ENCODE results near the gene ATP6V0A4. TPM values are rescaled to one million over a fixed set of nuclear protein-coding genes. Genes with fewer than 3 reads are reported as not detected.
"Not testable (repeated sequence)": the region's sequence is repeated elsewhere in the genome, so short reads cannot be mapped to it uniquely, and the experiment has no call there.

ATP6V0A4 gene
- polyA plus RNA-seq, 1 donor = not detected

GRCh38 chr7:138750901-138751464, 47.0 kb downstream of the ATP6V0A4 start:
- no peak for DNase-seq (ENCODE audit: low read depth)

GRCh38 chr7:138750473-138750872, 47.5 kb downstream of the ATP6V0A4 start:
- no peak for DNase-seq (ENCODE audit: low read depth)

DNA sequence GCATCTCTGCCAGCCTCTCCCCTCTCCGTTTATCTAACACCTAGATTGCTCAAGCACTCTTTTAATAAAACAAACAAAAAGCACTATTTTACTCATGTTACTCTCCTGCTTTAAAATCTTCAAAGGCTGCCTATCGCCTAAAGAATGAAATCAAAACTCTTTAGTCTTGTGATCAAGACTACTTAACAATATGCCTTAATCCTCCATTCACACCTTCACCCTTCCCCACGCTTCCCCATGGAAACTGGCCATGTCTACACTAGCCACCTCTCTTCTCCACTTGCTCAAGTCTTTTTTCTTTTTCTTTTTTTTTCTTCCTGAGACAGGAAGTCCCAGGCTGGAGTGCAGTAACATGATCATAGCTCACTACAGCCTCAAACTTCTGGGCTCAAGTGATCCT, 48.0 kb downstream of the ATP6V0A4 start:
- DNase-seq (ENCODE audit: low read depth) = no peak

DNA sequence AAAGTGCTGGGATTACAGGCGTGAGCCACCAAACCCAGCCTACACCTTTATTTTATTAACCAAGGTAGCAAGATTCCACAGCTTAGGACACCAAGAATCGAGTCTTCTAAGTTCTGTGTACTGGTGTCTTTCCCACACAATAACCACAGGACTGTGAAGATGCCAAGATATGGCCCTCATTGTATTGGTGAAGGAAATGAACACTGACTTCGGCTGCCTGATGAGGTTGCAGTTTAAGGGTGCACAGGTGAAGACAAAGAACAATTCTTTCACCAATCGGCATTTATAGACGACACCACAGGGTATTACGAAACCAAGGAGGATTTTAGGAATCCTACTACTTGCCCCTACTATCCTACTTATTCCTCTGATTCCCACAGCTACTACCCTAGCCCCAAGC, 49.3 kb downstream of the ATP6V0A4 start:
- no peak for DNase-seq (ENCODE audit: low read depth)

GRCh38 chr7:138746073-138746472, 51.9 kb downstream of the ATP6V0A4 start:
- DNase-seq (ENCODE audit: low read depth) = no peak

- DNase-seq (ENCODE audit: low read depth) = no peak
These were observed 52.8 kb downstream of the ATP6V0A4 start for GRCh38 chr7:138745189-138745588.

DNA sequence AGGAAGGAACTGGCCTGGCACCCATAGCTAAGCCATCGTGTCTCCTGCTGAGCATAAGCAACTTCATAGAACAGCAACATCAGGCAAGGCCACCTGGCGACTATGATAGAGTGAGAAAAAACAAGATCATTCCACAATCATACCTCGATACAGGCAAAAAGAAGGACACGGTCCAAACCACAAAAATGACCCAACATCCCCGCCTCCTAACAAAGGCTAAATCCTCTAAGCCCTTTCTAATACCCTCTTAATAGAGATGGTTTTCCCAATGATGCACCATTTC, 56.6 kb downstream of the ATP6V0A4 start:
- DNase-seq (ENCODE audit: low read depth) = no peak

- DNase-seq (ENCODE audit: low read depth) = no peak
These were observed 58.1 kb downstream of the ATP6V0A4 start for GRCh38 chr7:138739859-138740258.

- peak; percentile 68 for DNase-seq (ENCODE audit: low read depth)
These were observed 59.3 kb downstream of the ATP6V0A4 start for GRCh38 chr7:138738551-138739335.

GRCh38 chr7:138738114-138738513, 59.9 kb downstream of the ATP6V0A4 start:
- no peak for DNase-seq (ENCODE audit: low read depth)

DNA sequence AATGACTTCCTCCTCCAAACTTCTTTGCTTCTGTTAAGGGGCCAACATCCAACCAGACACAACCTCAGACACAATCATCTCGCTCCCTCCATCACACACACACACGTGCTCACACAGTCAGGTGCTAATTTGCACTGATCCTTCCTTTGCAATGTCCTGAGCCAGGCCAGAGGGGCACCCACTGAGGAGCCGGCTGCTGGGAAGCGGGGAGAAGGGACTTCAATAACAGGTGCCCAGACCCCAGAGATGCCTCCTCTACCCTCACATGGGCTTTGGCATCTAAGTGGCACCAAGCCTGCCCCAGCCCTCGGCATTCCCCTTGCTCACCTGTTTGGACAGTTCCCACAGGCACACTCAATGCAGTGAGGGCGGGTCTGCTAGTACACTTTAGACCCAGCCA, 62.6 kb downstream of the ATP6V0A4 start:
- DNase-seq (ENCODE audit: low read depth) = no peak

GRCh38 chr7:138731733-138732132, 66.3 kb downstream of the ATP6V0A4 start:
- not testable (repeated sequence) for DNase-seq (ENCODE audit: low read depth)

DNA sequence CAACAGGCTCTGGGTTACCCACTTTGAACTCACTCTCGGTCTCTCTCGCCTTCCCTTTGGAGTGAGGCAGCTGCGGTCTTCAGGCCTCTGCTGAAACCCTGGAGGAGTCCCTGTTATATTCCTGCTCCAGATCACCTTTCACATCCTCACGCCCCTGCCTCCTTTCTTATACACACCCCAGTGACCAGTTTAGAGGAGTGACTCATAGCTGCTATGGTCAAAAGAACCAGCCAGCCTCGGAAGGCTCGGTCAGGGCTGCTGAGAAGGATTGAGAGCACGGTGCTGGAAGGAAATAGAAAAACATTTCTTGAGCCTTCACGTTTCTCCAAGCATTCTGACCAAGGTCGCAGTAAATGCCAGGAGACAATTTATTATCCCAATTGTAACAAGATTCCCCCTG, 68.6 kb downstream of the ATP6V0A4 start:
- DNase-seq (ENCODE audit: low read depth) = no peak

DNA sequence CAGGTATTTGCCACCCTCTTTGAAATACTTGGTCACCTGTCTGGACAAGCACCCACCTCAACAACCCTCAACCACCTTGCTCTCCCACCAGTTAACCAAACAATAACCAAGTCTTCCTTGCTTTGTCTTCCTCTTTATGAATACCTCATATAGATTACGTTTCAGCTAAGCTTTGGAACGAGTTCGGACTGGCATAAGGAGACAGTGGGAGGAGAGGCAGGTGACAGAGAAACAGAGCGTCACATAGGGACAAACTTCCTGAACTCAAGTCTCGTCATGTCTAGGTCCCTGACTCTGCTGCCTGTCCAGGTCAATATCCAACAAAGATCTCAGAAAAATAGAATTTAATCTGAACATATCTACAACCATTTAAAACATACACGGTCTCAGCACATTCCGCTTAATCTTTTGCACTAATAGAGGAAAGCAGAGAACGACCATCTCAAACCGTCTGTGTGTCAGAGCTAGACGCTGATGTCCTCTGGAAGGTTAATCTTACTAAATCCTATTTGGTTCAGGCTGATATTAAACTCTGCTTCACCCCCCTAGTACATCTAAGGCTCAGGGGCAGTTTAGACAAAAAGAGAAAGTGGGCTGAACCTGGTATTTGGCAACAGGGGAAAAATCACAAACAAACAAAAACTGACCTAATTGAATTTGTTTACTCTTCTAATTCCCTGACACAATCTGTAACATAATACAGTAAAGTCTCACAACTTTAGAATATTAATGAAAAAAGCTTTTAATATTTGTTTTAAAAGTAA, 70.5 kb downstream of the ATP6V0A4 start:
- no peak for DNase-seq (ENCODE audit: low read depth)

DNA sequence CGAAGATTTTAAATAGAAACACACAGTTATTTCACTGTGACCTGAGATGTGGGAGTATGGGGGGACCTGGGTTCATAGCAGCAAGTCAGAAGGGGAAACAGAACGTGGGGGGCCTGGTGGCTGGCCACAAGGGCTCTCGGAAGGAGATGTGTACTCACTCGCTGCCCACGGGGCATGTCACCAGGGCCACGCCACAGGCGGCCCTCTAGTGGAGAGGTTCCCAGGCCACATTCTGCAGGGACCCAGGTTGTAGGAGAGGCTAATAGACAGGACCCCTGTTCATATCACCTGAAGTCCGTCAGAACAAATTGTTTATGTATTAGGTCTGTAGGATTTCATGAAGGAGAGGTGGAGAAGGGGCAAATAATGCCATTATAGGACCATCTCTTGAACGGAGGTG, 71.7 kb downstream of the ATP6V0A4 start:
- no peak for DNase-seq (ENCODE audit: low read depth)

GRCh38 chr7:138720286-138720685, 77.7 kb downstream of the ATP6V0A4 start:
- DNase-seq (ENCODE audit: low read depth) = no peak

DNA sequence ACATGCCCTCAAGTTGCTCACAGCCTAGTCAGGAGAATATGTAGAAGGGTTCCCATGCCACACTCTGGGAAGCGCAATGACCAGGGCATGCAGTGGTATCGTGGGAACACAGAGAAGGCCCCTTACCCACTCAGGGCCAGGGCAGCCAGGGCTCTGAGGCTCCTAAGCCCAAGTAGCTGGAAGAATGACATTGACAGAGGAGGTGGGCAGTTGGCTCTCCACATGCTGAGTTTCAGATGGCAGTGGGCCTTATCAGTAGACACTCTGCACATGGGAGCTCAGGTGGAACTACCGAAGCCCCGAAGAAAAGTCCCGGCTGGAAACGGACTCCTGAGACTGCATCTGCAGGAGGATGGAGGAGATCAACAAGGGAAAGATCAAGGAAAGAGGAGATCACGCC, 81.1 kb downstream of the ATP6V0A4 start:
- no peak for DNase-seq (ENCODE audit: low read depth)

GRCh38 chr7:138713191-138713590, 84.8 kb downstream of the ATP6V0A4 start:
- no peak for DNase-seq (ENCODE audit: low read depth)

DNA sequence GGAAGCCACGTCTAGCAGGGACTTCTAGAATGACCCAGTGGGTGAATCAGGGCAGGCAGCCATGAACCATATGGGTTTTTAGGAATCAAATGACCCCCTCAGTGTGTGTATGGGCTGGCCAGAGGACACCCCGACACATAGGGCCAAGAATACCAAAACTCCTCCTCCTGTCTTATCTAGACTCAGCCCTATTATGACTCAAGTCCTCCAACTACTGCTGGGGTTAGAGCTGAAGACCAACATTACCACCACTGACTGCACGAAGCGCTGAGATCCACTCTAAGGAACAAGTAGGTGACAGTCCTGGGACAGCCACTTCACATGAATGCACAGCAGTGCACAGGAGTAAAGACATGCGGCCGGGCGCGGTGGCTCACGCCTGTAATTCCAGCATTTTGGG, 85.3 kb downstream of the ATP6V0A4 start:
- DNase-seq (ENCODE audit: low read depth) = no peak

DNA sequence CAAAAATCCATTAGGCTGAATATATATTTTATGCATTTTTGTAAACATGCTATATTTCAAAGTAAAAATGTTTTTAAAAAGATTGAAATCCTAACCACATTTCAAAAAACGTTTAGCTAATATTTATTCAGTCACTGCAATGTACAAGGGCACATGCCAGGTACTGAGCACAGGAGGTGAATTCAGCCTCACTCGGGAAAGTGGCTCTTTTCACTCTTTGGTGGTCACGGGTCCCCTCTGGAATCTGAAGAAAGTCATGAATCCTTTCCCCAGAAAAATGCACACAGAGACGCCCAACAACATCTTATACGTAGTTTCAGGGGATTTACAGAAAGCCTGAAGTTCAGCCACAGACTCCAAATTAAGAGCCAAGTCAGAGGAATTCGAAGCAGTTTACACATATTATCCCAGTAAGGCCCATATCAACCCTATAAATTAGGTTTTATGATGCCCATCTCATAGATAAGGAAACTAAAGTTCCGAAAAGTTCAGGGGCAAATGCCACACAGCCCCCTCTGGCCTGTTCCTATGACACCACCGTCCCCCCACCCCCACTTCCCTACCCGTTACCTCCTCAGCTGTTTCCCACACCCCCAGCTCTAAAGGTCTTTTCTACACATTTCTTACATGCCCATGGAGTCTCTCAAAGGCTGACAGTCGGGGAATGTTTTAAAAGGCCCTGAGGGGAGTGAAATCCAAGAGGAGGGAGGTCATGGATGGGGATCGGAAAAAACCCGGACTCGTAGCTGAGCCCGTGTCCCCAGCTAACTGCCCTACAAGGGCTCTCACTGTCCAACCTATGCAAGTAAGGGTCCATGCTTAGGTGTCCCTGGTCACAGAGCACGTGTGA, 87.2 kb downstream of the ATP6V0A4 start:
- no peak for DNase-seq (ENCODE audit: low read depth)

GRCh38 chr7:138705167-138705566, 92.8 kb downstream of the ATP6V0A4 start:
- DNase-seq (ENCODE audit: low read depth) = no peak

GRCh38 chr7:138701537-138701923, 96.5 kb downstream of the ATP6V0A4 start:
- no peak for DNase-seq (ENCODE audit: low read depth)

All from forelimb muscle (tissue), 1 donor.